ENCODE measurements around the gene ASGR1. TPM values are rescaled to one million over a fixed set of nuclear protein-coding genes. Genes with fewer than 3 reads are reported as not detected.

ASGR1 gene
- total RNA-seq, 1 experiment from 2014 or later = 0.16 TPM

DNA sequence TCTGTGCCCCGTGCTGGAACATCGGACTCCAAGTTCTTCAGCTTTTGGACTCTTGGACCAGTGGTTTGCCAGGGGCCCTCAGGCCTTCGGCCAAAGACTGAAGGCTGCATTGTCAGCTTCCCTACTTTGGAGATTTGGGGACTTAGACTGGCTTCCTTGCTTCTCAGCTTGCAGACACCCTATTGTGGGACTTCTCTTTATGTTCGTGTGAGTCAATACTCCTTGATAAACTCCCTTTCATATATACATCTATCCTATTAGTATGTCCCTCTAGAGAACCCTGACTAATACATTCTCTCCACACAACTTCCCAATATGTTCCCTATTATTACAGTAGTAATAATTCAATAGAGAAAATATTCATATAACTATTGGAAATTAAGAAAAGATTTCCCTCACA is 55.3 kb downstream of the ASGR1 start:
- peaks cover 23% of the 10 kb centered on the region for H3K27me3 ChIP-seq (replicated peaks)
- H3K9me3 ChIP-seq (replicated peaks) = no peaks in the 10 kb centered on the region
- DNase-seq (ENCODE audit: low read depth in 1 of 2, low spot score in 2 of 2) = no peak
- no peaks in the 10 kb centered on the region for H3K4me1 ChIP-seq (replicated peaks)
- no peak overlapping the region for H3K4me3 ChIP-seq
- no peaks in the 10 kb centered on the region for H3K36me3 ChIP-seq
- no peak overlapping the region for H3K27ac ChIP-seq

Other genes starting within 250 kb of the ASGR1 start
- not detected in 2 replicates for gene ALOX12, start 183.3 kb downstream of the ASGR1 start, total RNA-seq (2014; rRNA removed; shearing (Covaris generic))
- gene RNASEK, start 166.7 kb downstream of the ASGR1 start, total RNA-seq (2014; rRNA removed; shearing (Covaris generic)) = 104 and 146 TPM in 2 replicates
- not detected in 2 replicates for gene BCL6B, start 156.3 kb downstream of the ASGR1 start, total RNA-seq (2014; rRNA removed; shearing (Covaris generic))
- gene SLC16A13, start 143.4 kb downstream of the ASGR1 start, total RNA-seq (2014; rRNA removed; shearing (Covaris generic)) = not detected in 2 replicates
- gene SLC16A11, start 135.3 kb downstream of the ASGR1 start, total RNA-seq (2014; rRNA removed; shearing (Covaris generic)) = not detected in 2 replicates
- gene CLEC10A, start 99.1 kb downstream of the ASGR1 start, total RNA-seq (2014; rRNA removed; shearing (Covaris generic)) = not detected in 2 replicates
- gene ASGR2, start 64.5 kb downstream of the ASGR1 start, total RNA-seq (2014; rRNA removed; shearing (Covaris generic)) = not detected in 2 replicates
- 8.9 and 9.3 TPM in 2 replicates for gene DLG4, start 40.5 kb upstream of the ASGR1 start, total RNA-seq (2014; rRNA removed; shearing (Covaris generic))
- gene ACADVL, start 40.6 kb upstream of the ASGR1 start, total RNA-seq (2014; rRNA removed; shearing (Covaris generic)) = 205 and 227 TPM in 2 replicates
- 30.6 and 45.3 TPM in 2 replicates for gene DVL2, start 55.1 kb upstream of the ASGR1 start, total RNA-seq (2014; rRNA removed; shearing (Covaris generic))
- gene PHF23, start 60.1 kb upstream of the ASGR1 start, total RNA-seq (2014; rRNA removed; shearing (Covaris generic)) = 27.5 and 30.3 TPM in 2 replicates
- gene GABARAP, start 63.1 kb upstream of the ASGR1 start, total RNA-seq (2014; rRNA removed; shearing (Covaris generic)) = 139 and 146 TPM in 2 replicates
- gene CTDNEP1, start 72.4 kb upstream of the ASGR1 start, total RNA-seq (2014; rRNA removed; shearing (Covaris generic)) = 15.5 and 21.8 TPM in 2 replicates
- gene ELP5, start 72.8 kb upstream of the ASGR1 start, total RNA-seq (2014; rRNA removed; shearing (Covaris generic)) = 37.2 and 52.4 TPM in 2 replicates
- gene CLDN7, start 83.1 kb upstream of the ASGR1 start, total RNA-seq (2014; rRNA removed; shearing (Covaris generic)) = not detected in 2 replicates
- gene SLC2A4, start 102.3 kb upstream of the ASGR1 start, total RNA-seq (2014; rRNA removed; shearing (Covaris generic)) = 0.32 TPM in 1 of 2 replicates, not detected in the other
- not detected in 2 replicates for gene YBX2, start 115.3 kb upstream of the ASGR1 start, total RNA-seq (2014; rRNA removed; shearing (Covaris generic))
- gene EIF5A, start 128.3 kb upstream of the ASGR1 start, total RNA-seq (2014; rRNA removed; shearing (Covaris generic)) = 342 and 632 TPM in 2 replicates
- 86.3 and 112 TPM in 2 replicates for gene GPS2, start 136.0 kb upstream of the ASGR1 start, total RNA-seq (2014; rRNA removed; shearing (Covaris generic))
- 8.1 and 13.8 TPM in 2 replicates for gene NEURL4, start 150.0 kb upstream of the ASGR1 start, total RNA-seq (2014; rRNA removed; shearing (Covaris generic))
- gene ACAP1, start 157.2 kb upstream of the ASGR1 start, total RNA-seq (2014; rRNA removed; shearing (Covaris generic)) = not detected in 2 replicates
- 5.4 and 7.0 TPM in 2 replicates for gene KCTD11, start 172.8 kb upstream of the ASGR1 start, total RNA-seq (2014; rRNA removed; shearing (Covaris generic))
- not detected in 2 replicates for gene TMEM95, start 175.8 kb upstream of the ASGR1 start, total RNA-seq (2014; rRNA removed; shearing (Covaris generic))
- not detected in 2 replicates for gene TNK1, start 201.7 kb upstream of the ASGR1 start, total RNA-seq (2014; rRNA removed; shearing (Covaris generic))
- gene PLSCR3, start 215.2 kb upstream of the ASGR1 start, total RNA-seq (2014; rRNA removed; shearing (Covaris generic)) = 13.3 and 14.2 TPM in 2 replicates
- 24.7 and 28.8 TPM in 2 replicates for gene TMEM256, start 224.7 kb upstream of the ASGR1 start, total RNA-seq (2014; rRNA removed; shearing (Covaris generic))
- gene NLGN2, start 228.5 kb upstream of the ASGR1 start, total RNA-seq (2014; rRNA removed; shearing (Covaris generic)) = 2.2 and 3.9 TPM in 2 replicates
- not detected in 2 replicates for gene SPEM1, start 241.0 kb upstream of the ASGR1 start, total RNA-seq (2014; rRNA removed; shearing (Covaris generic))
- gene SPEM2, start 246.2 kb upstream of the ASGR1 start, total RNA-seq (2014; rRNA removed; shearing (Covaris generic)) = not detected in 2 replicates
- not detected in 2 replicates for gene SPEM3, start 249.5 kb upstream of the ASGR1 start, total RNA-seq (2014; rRNA removed; shearing (Covaris generic))

Data from SJSA1 (cell line).